Prostate gland (tissue), 2 donors: ENCODE data around the gene PTPRT.

ENCODE experiments used
- CTCF ChIP-seq, 4 experiments: fragments of 200-600 bp in 2 of 4; fragments of 450-650 bp in 2 of 4; sonication (generic) in 2 of 4; IDR thresholded peaks; 1 replicate in 3 of 4; 2 replicates in 1 of 4; pipeline ENCODE4 v1.5.1; 2016 to 2019; ENCODE audit warnings: antibody characterized with exemption in 4 of 4, mild to moderate bottlenecking in 2 of 4, moderate library complexity in 2 of 4
- POLR2A ChIP-seq: fragments of 450-650 bp; IDR thresholded peaks from one replicate; pipeline ENCODE4 v1.6.1; 2016; ENCODE audit warnings: antibody characterized with exemption, mild to moderate bottlenecking

- TF ChIP-seq CTCF (IDR thresholded peaks at IDR 0.05) (no peak), POLR2A (no peak)
Measured at GRCh38 chr20:42359617-42360016, 830.1 kb downstream of the PTPRT start.
